HepG2 (cell line): ENCODE measurements around the gene COA4.

ENCODE experiments used
- BHLHE40 ChIP-seq: IDR thresholded peaks from 2 replicates; pipeline ENCODE4 v1.6.1; 2011; ENCODE audit warnings: low read length, improper control_type of control experiment
- CHD2 ChIP-seq: IDR thresholded peaks from 2 replicates; pipeline ENCODE4 v1.6.1; 2011; ENCODE audit warnings: low read depth, low read length, improper control_type of control experiment
- SOX6 ChIP-seq, 2 experiments: fragments of 450-650 bp in 1 of 2; sonication (generic) in 1 of 2; formaldehyde crosslinking in 1 of 2; IDR thresholded peaks; 2 replicates each; pipeline versions ENCODE4 v1.4.0 to v1.6.1; 2017 to 2020; ENCODE audit warnings: antibody characterized with exemption in 1 of 2, mild to moderate bottlenecking in 1 of 2, missing genetic modification reagents in 1 of 2
- ZNF282 ChIP-seq: fragments of 450-650 bp; IDR thresholded peaks from 2 replicates; pipeline ENCODE4 v1.6.1; 2018; ENCODE audit not compliant: partially characterized antibody
- ZNF792 ChIP-seq: IDR thresholded peaks from 2 replicates; pipeline ENCODE4 v1.6.1; 2016
- ZSCAN29 ChIP-seq: sonication (generic); formaldehyde crosslinking; conservative IDR thresholded peaks from 2 replicates; pipeline ENCODE4 v1.4.0; 2020; ENCODE audit warnings: mild to moderate bottlenecking, missing genetic modification reagents
- TF ChIP-seq, protein P1 (sequence below): sonication (generic); formaldehyde crosslinking; IDR thresholded peaks from 2 replicates; pipeline ENCODE4 v1.5.0; 2020; ENCODE audit warnings: missing genetic modification reagents
- TF ChIP-seq, protein P2 (sequence below): sonication (generic); formaldehyde crosslinking; IDR thresholded peaks from 2 replicates; pipeline ENCODE4 v1.5.0; 2020; ENCODE audit warnings: mild to moderate bottlenecking, missing genetic modification reagents, moderate library complexity
- TF ChIP-seq, protein P3 (sequence below): sonication (generic); formaldehyde crosslinking; conservative IDR thresholded peaks from 2 replicates; pipeline ENCODE4 v1.4.0; 2020; ENCODE audit warnings: missing genetic modification reagents

DNA sequence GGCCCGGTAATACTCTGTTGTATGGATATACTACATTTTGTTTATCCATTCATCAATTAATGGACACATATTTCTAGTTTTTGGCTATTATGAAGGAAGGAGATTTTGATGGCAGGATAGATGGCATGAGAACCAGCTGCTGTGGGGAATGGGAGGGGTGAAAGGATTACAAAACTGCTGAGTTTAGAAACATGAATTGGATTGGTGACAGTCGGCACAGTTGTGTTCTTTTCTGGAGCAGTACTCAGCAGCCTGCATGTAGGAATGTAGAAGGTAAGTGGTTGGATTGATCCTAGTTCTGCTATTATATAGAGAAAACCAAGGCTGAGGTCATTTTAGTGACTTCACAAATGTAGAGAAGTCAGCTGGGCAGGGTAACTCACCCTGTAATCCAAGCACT, 7.2 kb upstream of the COA4 start:
- TF ChIP-seq, protein P1, sequence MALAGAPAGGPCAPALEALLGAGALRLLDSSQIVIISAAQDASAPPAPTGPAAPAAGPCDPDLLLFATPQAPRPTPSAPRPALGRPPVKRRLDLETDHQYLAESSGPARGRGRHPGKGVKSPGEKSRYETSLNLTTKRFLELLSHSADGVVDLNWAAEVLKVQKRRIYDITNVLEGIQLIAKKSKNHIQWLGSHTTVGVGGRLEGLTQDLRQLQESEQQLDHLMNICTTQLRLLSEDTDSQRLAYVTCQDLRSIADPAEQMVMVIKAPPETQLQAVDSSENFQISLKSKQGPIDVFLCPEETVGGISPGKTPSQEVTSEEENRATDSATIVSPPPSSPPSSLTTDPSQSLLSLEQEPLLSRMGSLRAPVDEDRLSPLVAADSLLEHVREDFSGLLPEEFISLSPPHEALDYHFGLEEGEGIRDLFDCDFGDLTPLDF (CRISPR knock-in tag) = no peak
- TF ChIP-seq BHLHE40 (no peak), SOX6 (IDR thresholded peaks at IDR 0.05) (no peak), SOX6 (CRISPR knock-in tag; IDR thresholded peaks at IDR 0.05) (no peak), ZNF282 (no peak), ZSCAN29 (no peak), CHD2 (no peak), ZNF792 (no peak)
- TF ChIP-seq, protein P2, sequence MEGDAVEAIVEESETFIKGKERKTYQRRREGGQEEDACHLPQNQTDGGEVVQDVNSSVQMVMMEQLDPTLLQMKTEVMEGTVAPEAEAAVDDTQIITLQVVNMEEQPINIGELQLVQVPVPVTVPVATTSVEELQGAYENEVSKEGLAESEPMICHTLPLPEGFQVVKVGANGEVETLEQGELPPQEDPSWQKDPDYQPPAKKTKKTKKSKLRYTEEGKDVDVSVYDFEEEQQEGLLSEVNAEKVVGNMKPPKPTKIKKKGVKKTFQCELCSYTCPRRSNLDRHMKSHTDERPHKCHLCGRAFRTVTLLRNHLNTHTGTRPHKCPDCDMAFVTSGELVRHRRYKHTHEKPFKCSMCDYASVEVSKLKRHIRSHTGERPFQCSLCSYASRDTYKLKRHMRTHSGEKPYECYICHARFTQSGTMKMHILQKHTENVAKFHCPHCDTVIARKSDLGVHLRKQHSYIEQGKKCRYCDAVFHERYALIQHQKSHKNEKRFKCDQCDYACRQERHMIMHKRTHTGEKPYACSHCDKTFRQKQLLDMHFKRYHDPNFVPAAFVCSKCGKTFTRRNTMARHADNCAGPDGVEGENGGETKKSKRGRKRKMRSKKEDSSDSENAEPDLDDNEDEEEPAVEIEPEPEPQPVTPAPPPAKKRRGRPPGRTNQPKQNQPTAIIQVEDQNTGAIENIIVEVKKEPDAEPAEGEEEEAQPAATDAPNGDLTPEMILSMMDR (CRISPR knock-in tag) = no peak
- TF ChIP-seq, protein P3, sequence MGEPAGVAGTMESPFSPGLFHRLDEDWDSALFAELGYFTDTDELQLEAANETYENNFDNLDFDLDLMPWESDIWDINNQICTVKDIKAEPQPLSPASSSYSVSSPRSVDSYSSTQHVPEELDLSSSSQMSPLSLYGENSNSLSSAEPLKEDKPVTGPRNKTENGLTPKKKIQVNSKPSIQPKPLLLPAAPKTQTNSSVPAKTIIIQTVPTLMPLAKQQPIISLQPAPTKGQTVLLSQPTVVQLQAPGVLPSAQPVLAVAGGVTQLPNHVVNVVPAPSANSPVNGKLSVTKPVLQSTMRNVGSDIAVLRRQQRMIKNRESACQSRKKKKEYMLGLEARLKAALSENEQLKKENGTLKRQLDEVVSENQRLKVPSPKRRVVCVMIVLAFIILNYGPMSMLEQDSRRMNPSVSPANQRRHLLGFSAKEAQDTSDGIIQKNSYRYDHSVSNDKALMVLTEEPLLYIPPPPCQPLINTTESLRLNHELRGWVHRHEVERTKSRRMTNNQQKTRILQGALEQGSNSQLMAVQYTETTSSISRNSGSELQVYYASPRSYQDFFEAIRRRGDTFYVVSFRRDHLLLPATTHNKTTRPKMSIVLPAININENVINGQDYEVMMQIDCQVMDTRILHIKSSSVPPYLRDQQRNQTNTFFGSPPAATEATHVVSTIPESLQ (CRISPR knock-in tag) = no peak
